ENCODE measurements around the gene WNT10A.
"Not testable (repeated sequence)": the region's sequence is repeated elsewhere in the genome, so short reads cannot be mapped to it uniquely, and the experiment has no call there.

The WNT10A gene

GRCh38 chr2:218893349-218894150 lies 12.9 kb downstream of the WNT10A start:
- no peak for DNase-seq (ENCODE audit: low read depth)

- no peak for DNase-seq (ENCODE audit: low read depth)
Measured at GRCh38 chr2:218894151-218894879, 13.7 kb downstream of the WNT10A start.

GRCh38 chr2:218894880-218895157 lies 14.2 kb downstream of the WNT10A start:
- DNase-seq (ENCODE audit: low read depth), result no peak

- no peak for DNase-seq (ENCODE audit: low read depth)
Measured at GRCh38 chr2:218895326-218895725, 14.7 kb downstream of the WNT10A start.

GRCh38 chr2:218895759-218896500 lies 15.3 kb downstream of the WNT10A start:
- DNase-seq (ENCODE audit: low read depth), result no peak

- peak; percentile 74 for DNase-seq (ENCODE audit: low read depth)
Measured at GRCh38 chr2:218896501-218897393, 16.1 kb downstream of the WNT10A start.

GRCh38 chr2:218897394-218898108 lies 16.9 kb downstream of the WNT10A start:
- no peak for DNase-seq (ENCODE audit: low read depth)

- peak; percentile 69 for DNase-seq (ENCODE audit: low read depth)
Measured at GRCh38 chr2:218898109-218898878, 17.6 kb downstream of the WNT10A start.

GRCh38 chr2:218899147-218899546 lies 18.5 kb downstream of the WNT10A start:
- DNase-seq (ENCODE audit: low read depth), result no peak

GRCh38 chr2:218902427-218902826 lies 21.8 kb downstream of the WNT10A start:
- DNase-seq (ENCODE audit: low read depth), result no peak

- DNase-seq (ENCODE audit: low read depth), result no peak
Measured at GRCh38 chr2:218904176-218904575, 23.5 kb downstream of the WNT10A start.

GRCh38 chr2:218908721-218909619 lies 28.3 kb downstream of the WNT10A start:
- DNase-seq (ENCODE audit: low read depth), result peak; percentile 73

- DNase-seq (ENCODE audit: low read depth), result no peak
Measured at GRCh38 chr2:218910741-218911140, 30.1 kb downstream of the WNT10A start.

GRCh38 chr2:218920504-218920903 lies 39.9 kb downstream of the WNT10A start:
- DNase-seq (ENCODE audit: low read depth), result no peak

- DNase-seq (ENCODE audit: low read depth), result no peak
Measured at GRCh38 chr2:218924757-218925156, 44.1 kb downstream of the WNT10A start.

- no peak for DNase-seq (ENCODE audit: low read depth)
Measured at GRCh38 chr2:218925434-218925833, 44.8 kb downstream of the WNT10A start.

GRCh38 chr2:218927422-218927821 lies 46.8 kb downstream of the WNT10A start:
- DNase-seq (ENCODE audit: low read depth), result no peak

GRCh38 chr2:218927876-218928275 lies 47.2 kb downstream of the WNT10A start:
- no peak for DNase-seq (ENCODE audit: low read depth)

GRCh38 chr2:218930488-218930887 lies 49.8 kb downstream of the WNT10A start:
- DNase-seq (ENCODE audit: low read depth), result not testable (repeated sequence)
